D721Med (cell line): ENCODE measurements around the gene ACOX2.
A peak's percentile ranks its signal among the peaks of the same experiment; 100 is the strongest.

ENCODE experiments used
- DNase-seq: peaks from one replicate; pipeline ENCODE4 v3.0.0; 2011; ENCODE audit warnings: low spot score; ENCODE audit not compliant: insufficient read length
- FAIRE-seq: peaks from 2 replicates; lab custom pipeline; 2011; peaks lifted over from hg19 to GRCh38; lab: Jason Lieb, UNC
- TF ChIP-seq, protein P1 (sequence below): IDR thresholded peaks from 2 replicates; pipeline ENCODE4 v1.5.1; 2012; ENCODE audit warnings: mild to moderate bottlenecking, control low read depth; ENCODE audit not compliant: insufficient read depth; ENCODE audit errors: missing control alignments

Gene ACOX2

GRCh38 chr3:58560771-58561311 is 23.9 kb upstream of the ACOX2 start:
- TF ChIP-seq, protein P1, sequence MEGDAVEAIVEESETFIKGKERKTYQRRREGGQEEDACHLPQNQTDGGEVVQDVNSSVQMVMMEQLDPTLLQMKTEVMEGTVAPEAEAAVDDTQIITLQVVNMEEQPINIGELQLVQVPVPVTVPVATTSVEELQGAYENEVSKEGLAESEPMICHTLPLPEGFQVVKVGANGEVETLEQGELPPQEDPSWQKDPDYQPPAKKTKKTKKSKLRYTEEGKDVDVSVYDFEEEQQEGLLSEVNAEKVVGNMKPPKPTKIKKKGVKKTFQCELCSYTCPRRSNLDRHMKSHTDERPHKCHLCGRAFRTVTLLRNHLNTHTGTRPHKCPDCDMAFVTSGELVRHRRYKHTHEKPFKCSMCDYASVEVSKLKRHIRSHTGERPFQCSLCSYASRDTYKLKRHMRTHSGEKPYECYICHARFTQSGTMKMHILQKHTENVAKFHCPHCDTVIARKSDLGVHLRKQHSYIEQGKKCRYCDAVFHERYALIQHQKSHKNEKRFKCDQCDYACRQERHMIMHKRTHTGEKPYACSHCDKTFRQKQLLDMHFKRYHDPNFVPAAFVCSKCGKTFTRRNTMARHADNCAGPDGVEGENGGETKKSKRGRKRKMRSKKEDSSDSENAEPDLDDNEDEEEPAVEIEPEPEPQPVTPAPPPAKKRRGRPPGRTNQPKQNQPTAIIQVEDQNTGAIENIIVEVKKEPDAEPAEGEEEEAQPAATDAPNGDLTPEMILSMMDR, result peak; percentile 50
- DNase-seq (no peak), FAIRE-seq (no peak)

GRCh38 chr3:58559586-58559985 is 22.6 kb upstream of the ACOX2 start:
- FAIRE-seq (no peak), DNase-seq (no peak)
- TF ChIP-seq, protein P1, result no peak

GRCh38 chr3:58557491-58557890 is 20.5 kb upstream of the ACOX2 start:
- FAIRE-seq, result no peak
- TF ChIP-seq, protein P1, result no peak
- DNase-seq, result no peak

- TF ChIP-seq, protein P1, result no peak
- FAIRE-seq (no peak), DNase-seq (no peak)
Measured at GRCh38 chr3:58556761-58557221, 19.8 kb upstream of the ACOX2 start.

DNA sequence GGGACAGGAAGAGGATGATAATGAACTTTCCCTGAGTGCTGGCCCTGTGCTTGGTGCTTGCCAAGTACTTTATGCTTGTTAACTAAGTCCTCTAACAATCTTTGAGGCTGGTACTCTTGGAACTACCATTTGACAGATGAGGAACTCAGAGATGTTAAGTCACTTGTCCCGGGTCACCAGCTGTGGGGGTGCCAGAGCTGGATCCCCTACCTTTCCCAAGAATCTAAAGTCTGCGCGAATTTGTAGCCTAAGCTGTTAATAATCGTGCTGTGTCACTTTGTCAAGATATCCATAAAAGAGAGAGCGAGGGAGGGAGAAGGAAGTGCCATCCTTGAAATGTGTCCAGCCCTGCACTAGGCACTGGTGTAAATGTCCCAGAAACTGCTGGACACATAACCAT is 19.0 kb upstream of the ACOX2 start:
- TF ChIP-seq, protein P1, result no peak
- FAIRE-seq, result no peak
- DNase-seq, result no peak

DNA sequence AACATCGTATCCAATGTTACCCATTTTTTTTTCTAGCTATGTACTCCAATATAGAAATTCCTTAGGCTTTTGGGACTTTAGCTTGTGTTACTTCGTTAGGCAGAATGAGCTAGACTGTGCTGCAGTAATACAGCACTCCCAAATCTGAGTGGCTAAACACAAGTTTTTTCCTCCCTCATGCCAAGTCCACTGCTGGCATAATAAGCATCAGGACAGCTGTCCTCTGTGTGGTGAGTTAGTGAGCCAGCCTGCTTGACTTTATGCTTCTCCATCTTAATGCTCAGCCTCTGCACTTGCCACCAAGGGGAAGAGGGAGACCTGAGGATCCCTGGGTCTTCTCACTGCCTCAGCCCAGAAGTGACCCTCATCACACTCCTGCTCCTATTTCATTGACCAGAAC is 18.2 kb upstream of the ACOX2 start:
- FAIRE-seq (no peak), DNase-seq (no peak)
- TF ChIP-seq, protein P1, result no peak

DNA sequence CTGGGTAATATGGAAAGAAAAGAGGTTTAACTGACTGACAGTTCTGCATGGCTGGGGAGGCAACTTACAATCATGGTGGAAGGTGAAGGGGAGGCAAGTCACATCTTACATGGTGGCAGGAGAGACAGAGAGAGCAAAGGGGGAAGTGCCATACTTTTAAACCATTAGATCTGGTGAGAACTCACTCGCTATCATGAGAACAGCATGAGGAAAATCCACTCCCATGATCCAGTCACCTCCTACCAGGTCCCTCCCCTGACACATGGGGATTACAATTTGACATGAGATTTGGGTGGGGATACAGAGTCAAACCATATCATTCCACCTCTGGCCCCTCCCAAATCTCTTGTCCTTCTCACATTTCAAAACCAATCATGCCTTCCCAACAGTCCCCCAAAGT is 16.0 kb upstream of the ACOX2 start:
- no peak for FAIRE-seq

More for the DNA sequence above, 16.0 kb upstream of the ACOX2 start:
- TF ChIP-seq, protein P1, result no peak
- DNase-seq, result no peak
